Astrocyte (in vitro differentiated cells and primary cell): ENCODE measurements around the gene PTPRN2.

Source experiments
- EZH2 ChIP-seq: IDR thresholded peaks from 2 replicates; pipeline ENCODE4 v1.6.1; 2012; ENCODE audit warnings: mild to moderate bottlenecking, low read length, inconsistent platforms; ENCODE audit not compliant: insufficient read depth
- TF ChIP-seq, protein P1 (sequence below): IDR thresholded peaks from 2 replicates; pipeline ENCODE4 v1.5.1; 2011; ENCODE audit warnings: low read depth, mild to moderate bottlenecking, inconsistent platforms, low read length, moderate library complexity; ENCODE audit not compliant: insufficient read depth

DNA sequence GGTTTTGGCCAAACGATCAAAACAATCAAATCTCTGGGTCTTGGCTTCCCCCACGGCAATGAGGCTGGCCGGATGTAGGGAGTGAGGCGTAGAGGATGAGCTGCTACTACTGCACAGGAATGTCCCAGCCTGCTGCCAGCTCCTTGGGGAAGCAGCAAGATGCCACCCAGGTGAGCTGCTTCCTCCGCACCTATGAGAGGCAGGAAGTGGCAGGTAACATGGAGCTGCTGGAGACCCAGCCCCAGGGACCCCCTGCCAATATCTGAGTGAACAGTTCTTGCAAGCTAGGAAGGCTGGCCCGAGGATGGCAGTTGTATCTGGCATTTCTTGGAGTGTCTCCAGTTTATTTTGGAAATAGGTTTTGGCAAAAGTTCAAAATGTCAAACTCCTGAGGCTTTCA is 837.3 kb downstream of the PTPRN2 start:
- TF ChIP-seq, protein P1, sequence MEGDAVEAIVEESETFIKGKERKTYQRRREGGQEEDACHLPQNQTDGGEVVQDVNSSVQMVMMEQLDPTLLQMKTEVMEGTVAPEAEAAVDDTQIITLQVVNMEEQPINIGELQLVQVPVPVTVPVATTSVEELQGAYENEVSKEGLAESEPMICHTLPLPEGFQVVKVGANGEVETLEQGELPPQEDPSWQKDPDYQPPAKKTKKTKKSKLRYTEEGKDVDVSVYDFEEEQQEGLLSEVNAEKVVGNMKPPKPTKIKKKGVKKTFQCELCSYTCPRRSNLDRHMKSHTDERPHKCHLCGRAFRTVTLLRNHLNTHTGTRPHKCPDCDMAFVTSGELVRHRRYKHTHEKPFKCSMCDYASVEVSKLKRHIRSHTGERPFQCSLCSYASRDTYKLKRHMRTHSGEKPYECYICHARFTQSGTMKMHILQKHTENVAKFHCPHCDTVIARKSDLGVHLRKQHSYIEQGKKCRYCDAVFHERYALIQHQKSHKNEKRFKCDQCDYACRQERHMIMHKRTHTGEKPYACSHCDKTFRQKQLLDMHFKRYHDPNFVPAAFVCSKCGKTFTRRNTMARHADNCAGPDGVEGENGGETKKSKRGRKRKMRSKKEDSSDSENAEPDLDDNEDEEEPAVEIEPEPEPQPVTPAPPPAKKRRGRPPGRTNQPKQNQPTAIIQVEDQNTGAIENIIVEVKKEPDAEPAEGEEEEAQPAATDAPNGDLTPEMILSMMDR = no peak
- no peak for TF ChIP-seq EZH2
